WI38 (cell line): ENCODE results near the gene KCNH6.

Experiments
- H3K4me3 ChIP-seq: 2 replicates; pipeline ENCODE4 v1.5.1; 2011; ENCODE audit warnings: low read depth, mild to moderate bottlenecking, control low read depth, low read length
- TF ChIP-seq, protein P1 (sequence below): IDR thresholded peaks from 2 replicates; pipeline ENCODE4 v1.5.1; 2012; ENCODE audit warnings: low read depth, mild to moderate bottlenecking, control low read depth, low read length

KCNH6 gene

DNA sequence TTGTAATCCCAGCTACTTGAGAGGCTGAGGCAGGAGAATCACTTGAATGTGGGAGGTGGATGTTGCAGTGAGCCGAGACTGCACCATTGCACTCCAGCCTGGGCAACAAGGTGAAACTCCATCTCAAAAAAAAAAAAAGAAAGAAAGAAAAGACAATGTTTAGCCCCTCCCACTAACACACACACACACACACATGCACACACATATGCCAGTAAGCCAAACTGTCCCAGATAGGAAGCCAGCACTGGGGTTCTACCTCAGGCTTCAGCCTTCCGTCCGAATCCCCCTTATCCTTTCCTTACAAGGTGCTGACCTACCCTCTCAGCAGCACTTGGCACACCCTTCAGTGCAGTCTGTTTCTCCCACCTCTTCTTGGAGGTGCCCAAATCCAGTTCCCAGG, 8.7 kb upstream of the KCNH6 start:
- no peak overlapping the region for H3K4me3 ChIP-seq
- TF ChIP-seq, protein P1, sequence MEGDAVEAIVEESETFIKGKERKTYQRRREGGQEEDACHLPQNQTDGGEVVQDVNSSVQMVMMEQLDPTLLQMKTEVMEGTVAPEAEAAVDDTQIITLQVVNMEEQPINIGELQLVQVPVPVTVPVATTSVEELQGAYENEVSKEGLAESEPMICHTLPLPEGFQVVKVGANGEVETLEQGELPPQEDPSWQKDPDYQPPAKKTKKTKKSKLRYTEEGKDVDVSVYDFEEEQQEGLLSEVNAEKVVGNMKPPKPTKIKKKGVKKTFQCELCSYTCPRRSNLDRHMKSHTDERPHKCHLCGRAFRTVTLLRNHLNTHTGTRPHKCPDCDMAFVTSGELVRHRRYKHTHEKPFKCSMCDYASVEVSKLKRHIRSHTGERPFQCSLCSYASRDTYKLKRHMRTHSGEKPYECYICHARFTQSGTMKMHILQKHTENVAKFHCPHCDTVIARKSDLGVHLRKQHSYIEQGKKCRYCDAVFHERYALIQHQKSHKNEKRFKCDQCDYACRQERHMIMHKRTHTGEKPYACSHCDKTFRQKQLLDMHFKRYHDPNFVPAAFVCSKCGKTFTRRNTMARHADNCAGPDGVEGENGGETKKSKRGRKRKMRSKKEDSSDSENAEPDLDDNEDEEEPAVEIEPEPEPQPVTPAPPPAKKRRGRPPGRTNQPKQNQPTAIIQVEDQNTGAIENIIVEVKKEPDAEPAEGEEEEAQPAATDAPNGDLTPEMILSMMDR = no peak

DNA sequence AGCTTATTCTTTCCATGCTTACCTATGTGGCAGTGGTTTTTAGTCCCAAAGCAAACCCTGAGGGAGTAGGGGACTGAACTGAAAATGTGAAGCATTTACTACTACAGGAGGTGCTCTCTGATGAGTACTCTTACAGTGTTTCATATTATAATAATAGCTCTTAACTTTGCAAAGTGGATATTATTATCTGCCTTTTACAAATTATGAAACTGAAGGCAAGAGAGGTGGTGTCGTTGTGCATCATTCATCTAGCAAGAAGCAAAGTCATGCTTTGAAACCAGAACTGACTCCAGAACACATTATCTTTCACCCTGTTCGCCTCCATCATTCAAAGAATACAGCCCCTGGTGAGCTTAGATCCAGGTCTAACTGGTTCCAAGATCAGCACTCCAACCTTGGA, 8.2 kb upstream of the KCNH6 start:
- H3K4me3 ChIP-seq = no peak overlapping the region

DNA sequence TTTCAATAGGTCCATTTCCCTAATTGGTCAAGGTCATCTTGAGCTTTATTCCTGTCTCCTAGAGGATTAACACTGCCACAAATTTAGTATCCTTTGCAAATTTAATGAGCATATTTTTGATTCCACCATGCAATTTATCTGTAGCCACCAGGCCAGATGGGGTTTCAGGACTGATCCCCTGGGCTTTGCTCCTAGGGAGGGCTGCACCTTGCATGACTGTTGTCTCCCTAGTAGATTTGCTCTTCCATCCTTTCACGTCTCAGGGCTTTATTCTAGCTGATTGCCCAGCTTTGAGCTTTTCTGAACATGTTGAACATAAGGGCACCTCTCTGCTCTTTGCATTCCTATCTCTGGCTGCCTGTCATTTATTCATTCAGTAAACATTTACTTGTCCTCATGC, 7.7 kb upstream of the KCNH6 start:
- no peak overlapping the region for H3K4me3 ChIP-seq
- TF ChIP-seq, protein P1 = no peak

More for the DNA sequence above, 8.2 kb upstream of the KCNH6 start:
- TF ChIP-seq, protein P1 = no peak

DNA sequence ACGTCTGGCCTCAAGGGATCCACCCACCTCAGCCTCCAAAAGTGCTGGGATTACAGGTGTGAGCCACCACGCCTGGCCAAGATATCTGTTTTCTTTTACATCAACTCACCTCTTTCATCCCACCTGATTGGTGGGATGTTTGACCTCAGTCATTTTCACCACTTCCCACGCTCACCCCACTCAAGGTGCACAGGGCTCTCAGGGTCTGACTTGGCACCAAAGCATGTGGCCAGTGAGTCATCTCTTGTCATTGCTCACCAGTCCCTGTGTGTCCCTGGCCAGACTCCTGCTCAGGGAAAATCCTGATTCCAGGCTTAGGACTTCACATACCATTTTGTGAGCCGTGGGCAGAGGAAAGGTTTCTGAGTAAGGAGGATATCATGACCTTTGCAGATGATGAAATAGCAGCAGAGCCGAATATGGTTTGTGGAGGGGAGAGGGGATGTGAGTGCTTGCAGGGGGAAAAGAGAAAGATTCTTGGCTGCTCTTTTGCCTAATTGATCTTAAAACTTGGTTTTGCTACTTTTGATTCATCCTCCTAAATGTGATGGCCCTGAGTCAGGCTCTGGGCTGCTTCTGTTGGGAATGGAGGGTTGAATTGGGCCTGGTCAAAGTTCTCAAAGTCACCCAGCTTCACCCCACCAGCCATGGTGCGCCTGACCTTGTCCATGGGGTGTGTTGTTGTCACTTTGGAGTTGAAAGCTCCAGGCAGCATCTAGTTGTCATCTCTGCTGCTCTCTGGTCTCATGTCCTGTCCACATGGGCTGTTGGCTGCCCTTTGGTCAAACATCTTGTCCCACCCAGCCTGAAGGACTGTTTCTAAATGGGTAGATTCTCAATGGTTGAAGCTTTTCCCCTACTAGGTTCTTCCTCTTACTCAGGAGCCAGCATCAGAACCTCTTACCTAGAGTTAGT, 6.0 kb upstream of the KCNH6 start:
- TF ChIP-seq, protein P1 = no peak
- no peak overlapping the region for H3K4me3 ChIP-seq

DNA sequence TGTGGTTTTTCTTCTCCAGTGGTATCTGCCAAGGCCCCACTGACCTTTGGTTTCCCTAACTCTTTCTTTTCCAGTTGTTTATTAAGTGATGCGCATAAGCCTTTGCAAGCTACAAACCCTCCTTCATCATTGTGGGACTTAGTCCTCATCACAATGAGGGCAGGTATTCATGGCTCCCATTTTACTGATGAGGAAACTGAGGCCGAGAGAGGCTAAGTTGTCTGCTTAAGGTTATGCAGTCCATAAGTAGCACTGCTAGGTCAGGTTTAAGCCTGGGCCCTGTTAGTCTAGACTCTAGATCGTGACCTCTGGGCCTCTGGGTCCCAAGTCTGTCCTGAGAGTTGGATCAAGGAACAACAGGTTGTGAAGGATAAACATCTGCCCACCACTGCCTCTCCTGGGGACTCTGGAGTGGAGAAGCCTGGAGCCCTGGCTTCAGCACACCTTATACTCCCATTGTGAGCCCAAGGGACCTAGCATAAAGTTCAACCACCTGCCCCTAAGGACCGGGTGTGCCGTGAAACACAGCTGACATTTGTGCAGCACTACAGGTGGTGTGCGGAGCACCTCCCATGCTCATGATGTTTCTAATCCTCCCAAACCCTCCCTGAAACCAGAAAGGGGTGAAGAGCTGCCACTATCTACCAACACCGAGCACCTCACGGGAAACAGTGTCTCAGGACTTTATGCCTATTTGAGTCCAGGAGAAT, 5.2 kb upstream of the KCNH6 start:
- no peak overlapping the region for H3K4me3 ChIP-seq
- TF ChIP-seq, protein P1 = no peak

DNA sequence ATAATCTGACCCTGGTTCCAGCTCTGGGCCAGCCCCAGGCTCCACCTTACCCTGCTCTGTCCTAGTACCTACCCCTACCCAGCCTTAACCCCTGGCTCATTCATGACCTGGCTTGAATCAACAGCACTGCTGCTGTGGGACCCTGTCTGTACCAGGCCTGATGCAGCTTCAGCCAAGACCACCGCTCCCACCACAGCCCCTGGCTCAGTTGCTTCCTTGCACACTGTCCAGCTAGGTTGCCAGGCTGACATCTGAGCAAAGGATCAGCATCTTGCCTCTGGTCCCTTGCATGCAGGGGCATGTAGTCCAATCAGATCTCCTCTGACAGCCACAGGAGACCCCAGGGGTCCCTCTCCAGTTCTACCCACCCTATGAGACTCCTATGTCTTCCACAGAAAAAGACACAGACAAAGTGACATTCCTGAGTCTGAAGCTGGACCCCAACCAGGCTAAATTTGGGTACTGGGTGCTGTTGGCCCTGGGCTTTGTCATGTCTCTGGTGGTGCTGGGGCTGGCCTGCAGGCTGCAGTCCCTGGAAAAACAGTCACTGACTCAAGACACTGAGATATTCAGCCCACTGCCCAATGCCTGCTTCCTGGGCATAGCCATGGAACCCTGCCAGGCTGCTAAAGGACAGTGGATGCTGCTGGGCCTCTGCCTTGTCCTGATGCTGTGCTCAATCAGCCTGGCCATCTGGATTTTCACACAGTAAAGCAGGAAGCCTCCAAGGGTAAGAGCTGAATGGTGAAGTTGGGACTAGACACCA, 3.9 kb upstream of the KCNH6 start:
- no peak overlapping the region for H3K4me3 ChIP-seq
- TF ChIP-seq, protein P1 = no peak
